GM06990 (cell line): ENCODE measurements around the gene BRCA1.
"Not testable (repeated sequence)": the region's sequence is repeated elsewhere in the genome, so short reads cannot be mapped to it uniquely, and the experiment has no call there.

ENCODE experiments used
- DNase-seq: peaks from one replicate; pipeline ENCODE4 v3.0.0-alpha.2; 2011; ENCODE audit not compliant: insufficient read length; ENCODE audit errors: extremely low read depth
- H3K27me3 ChIP-seq: replicated peaks from 2 replicates; pipeline ENCODE4 v1.6.0; 2011; ENCODE audit warnings: low read length; ENCODE audit not compliant: control insufficient read depth, insufficient read depth
- H3K36me3 ChIP-seq: 2 replicates; pipeline ENCODE4 v1.5.1; 2011; ENCODE audit warnings: low read length; ENCODE audit not compliant: control insufficient read depth, insufficient read depth
- H3K4me3 ChIP-seq: replicated peaks from 2 replicates; pipeline ENCODE4 v1.5.1; 2011; ENCODE audit warnings: low read depth, mild to moderate bottlenecking, control low read depth, low read length
- CTCF ChIP-seq: IDR thresholded peaks from 2 replicates; pipeline ENCODE4 v1.5.1; 2011; ENCODE audit warnings: low read length, control low read depth, mild to moderate bottlenecking, inconsistent platforms; ENCODE audit not compliant: insufficient read depth, poor library complexity, severe bottlenecking

BRCA1 gene

DNA sequence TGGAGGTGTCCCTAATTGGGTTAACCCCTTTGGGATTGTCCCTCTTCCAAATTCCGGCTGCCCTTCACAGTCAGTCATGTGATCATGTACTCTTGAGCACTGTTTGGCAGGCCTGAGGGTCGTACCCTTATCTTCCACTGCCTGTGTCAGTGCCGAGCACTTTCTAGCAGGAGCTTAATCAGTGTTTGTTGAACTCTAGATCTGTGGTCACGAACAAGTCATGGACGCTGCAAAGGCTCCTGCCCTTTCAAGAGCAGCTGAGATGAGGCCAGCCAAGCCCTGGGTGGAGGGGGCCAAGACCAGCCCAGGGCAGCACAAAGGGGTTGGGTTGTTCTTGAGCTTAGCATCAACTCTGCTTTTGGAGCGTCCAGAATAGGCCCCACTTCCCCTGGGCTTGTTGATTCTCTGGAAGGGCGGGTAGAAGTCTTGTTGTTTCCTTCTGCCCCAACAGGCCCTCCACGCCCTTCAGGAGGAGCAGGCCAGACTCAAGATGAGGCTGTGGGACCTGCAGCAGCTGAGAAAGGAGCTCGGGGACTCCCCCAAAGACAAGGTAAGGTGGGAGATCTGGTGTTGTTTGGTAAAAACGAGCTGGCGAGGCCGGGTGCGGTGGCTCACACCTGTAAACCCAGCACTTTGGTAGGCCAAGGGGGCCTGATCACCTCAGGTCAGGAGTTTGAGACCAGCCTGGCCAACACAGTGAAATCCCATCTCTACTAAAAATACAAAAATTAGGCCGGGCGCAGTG lies 113.3 kb downstream of the BRCA1 start:
- H3K4me3 ChIP-seq, result no peak overlapping the region
- no peak for TF ChIP-seq CTCF
- DNase-seq, result no peak
- peaks cover 23% of the 10 kb centered on the region for H3K36me3 ChIP-seq
- no peaks in the 10 kb centered on the region for H3K27me3 ChIP-seq

DNA sequence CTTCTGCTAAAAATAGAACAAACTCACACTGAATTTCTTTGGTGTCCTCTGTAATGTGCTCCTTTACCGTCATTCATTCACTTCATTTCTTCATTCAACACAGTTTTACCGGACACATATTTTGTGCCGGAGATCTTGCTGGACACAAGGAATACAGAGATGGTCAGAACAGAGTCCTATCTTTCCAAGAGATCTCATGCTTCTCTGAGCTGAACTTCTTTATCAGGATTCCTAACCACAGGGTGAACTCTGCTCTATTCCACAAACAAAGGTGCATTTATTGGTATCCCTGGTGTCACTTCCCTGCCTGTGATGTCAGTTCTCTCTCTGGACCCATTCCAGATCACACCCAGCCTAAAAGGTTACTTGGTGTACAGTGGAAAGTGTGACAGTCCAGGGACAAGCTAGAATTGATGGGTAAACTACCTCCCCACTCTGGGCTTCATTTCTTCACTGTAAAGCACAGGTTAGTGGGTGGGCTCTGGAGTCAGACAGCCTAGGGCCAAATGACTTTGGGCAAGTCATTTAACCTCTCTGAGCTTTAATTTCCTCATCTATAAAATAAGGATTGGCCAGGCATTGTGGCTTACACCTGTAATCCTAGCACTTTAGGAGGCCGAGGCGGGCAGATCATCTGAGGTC lies 114.4 kb downstream of the BRCA1 start:
- TF ChIP-seq CTCF, result no peak
- Histone ChIP-seq H3K4me3 (no peak overlapping the region), H3K36me3 (peaks cover 23% of the 10 kb centered on the region), H3K27me3 (no peaks in the 10 kb centered on the region)
- DNase-seq, result no peak

DNA sequence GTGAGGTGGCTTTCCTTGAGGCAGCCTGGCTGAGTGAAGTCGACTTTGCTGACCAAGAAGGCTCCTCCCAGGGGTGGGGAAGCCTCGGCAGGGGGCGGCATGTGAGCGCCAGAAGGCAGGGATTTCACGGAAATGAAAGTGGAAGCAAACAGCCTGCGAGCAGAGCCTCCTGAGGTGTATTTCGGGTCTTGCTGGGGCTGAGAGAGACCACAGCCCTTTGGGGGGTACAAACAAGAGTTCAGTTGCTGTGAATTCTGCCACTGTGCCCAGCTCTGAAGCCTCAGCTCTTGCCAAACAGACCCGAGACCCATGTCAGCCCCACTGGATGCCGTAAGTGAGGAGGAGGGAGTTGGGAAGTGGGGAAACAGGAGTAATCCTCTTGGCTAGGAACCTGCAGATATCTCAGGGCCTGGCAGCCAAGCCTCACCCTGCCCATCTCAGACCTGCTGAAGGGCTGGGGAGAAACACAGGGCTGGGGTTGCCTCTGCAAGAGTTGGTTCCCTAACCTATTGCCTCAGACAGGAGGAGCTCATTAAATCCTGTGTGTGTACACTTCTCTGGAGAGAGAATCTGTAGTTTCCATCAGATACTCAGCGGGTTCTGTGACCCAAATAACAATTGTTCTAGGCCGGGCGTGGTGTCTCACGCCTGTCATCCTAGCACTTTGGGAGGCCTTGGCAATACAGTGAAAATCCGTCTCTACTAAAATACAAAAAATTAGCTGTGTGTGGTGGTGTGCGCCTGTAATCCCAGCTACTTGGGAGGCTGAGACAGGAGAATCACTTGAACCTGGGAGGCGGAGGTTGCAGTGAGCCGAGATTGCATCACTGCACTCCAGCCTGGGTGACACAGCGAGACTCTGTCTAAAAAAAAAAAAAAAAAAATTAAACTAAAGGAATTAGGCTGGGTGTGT lies 118.3 kb downstream of the BRCA1 start, which contains the start of gene IFI35:
IFI35 (plus strand) TSS at position 146 of the 913 bp plus-strand sequence; CDS start at position 310, 164 bp downstream.
- Histone ChIP-seq H3K36me3 (peaks cover 19% of the 10 kb centered on the region), H3K4me3 (peak within 1 kb of the TSS; percentile 84), H3K27me3 (no peaks in the 10 kb centered on the region)
- peak; percentile 87 for DNase-seq
- TF ChIP-seq CTCF, result peak; percentile 50

- Histone ChIP-seq H3K36me3 (peaks cover 23% of the 10 kb centered on the region), H3K4me3 (no peak overlapping the region)
- no peak for DNase-seq
These were observed 121.5 kb downstream of the BRCA1 start for GRCh38 chr17:43003542-43004172.

GRCh38 chr17:43000894-43001293 lies 124.3 kb downstream of the BRCA1 start:
- H3K27me3 ChIP-seq, DNase-seq, H3K4me3 ChIP-seq: not testable (repeated sequence)
- peaks cover 23% of the 10 kb centered on the region for H3K36me3 ChIP-seq

More at GRCh38 chr17:43003542-43004172, 121.5 kb downstream of the BRCA1 start:
- TF ChIP-seq CTCF, result no peak
- no peaks in the 10 kb centered on the region for H3K27me3 ChIP-seq
